Endometrial microvascular endothelial cells (primary cell): ENCODE data around the gene CP. TPM values are rescaled to one million over a fixed set of nuclear protein-coding genes. Genes with fewer than 3 reads are reported as not detected.
"Not testable (repeated sequence)": the region's sequence is repeated elsewhere in the genome, so short reads cannot be mapped to it uniquely, and the experiment has no call there.

ENCODE experiments used
- in situ Hi-C: cut with HindIII; loops from 2 replicates; pipeline ENCODE4 v1.10.0; 2017; ENCODE audit warnings: low sequenced_read_pairs, low pct_unique_long_range_greater_than_20kb; ENCODE audit errors: inconsistent ontology term
- total RNA-seq: library from RNA; depleted of rRNA; stranded (reverse); fragments of >200 nt; gene quantifications from one replicate; pipeline ENCODE4 v1.2.3, GENCODE V29; 2015; ENCODE audit errors: inconsistent ontology term

CP gene
- total RNA-seq, 1 donor from 2014 or later: not detected

GRCh38 chr3:149196805-149197592 is 24.6 kb downstream of the CP start:
- in situ Hi-C loops: not testable (repeated sequence)

DNA sequence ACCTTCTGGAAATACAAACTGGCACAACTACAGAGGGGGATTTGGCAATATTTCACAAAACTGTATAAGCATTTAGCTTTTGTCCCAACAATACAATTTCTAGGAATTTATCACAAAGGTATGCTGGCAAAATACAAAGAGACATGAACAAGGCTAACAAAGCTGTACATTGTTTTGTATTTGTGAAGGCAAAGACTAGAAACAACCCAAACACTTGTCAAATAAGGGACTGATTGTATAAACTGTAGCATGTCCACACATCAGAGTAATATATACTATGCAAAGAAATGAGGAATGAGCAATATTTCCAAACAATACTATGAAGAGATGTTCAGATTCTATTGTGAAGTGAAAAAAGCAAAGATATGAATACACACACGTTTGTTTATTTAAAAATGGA is 26.4 kb downstream of the CP start:
- in situ Hi-C loops: no loop called here

- in situ Hi-C loops: no loop called here
Measured at GRCh38 chr3:149188494-149188893, 33.1 kb downstream of the CP start.

- in situ Hi-C loops: no loop called here
Measured at GRCh38 chr3:149186721-149187120, 34.9 kb downstream of the CP start.

DNA sequence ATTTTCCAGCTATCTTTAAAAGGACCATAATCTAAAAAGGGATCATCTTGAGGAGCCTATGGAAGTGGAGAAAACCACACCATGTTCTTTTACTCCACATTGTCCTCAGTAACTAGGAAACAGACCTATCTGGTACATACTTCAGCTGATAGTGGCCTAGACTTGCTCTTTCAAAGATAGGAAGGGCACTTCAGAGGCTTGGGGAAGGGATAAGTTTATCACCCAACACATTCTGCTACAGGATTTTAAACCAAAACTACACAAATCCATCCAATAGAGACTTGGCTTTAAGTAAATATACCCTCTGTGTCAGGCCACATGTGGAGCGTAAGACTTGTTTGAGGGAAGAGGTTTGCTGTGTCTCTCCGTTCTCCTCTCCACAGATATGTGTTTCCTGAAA is 35.4 kb downstream of the CP start:
- in situ Hi-C loops: no loop called here

GRCh38 chr3:149181182-149181581 is 40.4 kb downstream of the CP start:
- in situ Hi-C loops: no loop called here

DNA sequence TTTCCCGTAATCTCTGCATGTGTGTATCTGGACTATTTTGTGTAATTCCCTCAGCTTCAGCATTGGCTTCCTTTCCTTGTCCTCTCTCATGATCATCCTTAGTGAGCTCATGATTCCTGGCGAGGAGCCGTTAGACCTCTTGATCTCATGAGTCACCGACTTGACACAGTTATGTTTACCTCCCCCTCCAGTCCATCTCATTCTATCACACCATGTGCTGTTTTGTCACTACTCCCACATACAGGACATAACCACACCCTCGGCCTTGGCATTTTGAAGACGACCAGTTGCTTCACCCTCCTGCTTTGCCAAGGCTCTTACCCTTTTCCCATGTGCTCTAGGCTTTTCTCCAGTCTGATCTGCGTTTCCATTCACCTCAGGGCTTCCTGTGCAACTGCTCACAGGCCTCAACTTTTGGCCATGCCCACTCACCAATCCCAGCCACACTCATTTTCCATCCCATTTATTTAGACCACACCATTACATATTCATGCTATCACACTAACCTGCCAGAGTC is 41.5 kb downstream of the CP start:
- in situ Hi-C loops: no loop called here

DNA sequence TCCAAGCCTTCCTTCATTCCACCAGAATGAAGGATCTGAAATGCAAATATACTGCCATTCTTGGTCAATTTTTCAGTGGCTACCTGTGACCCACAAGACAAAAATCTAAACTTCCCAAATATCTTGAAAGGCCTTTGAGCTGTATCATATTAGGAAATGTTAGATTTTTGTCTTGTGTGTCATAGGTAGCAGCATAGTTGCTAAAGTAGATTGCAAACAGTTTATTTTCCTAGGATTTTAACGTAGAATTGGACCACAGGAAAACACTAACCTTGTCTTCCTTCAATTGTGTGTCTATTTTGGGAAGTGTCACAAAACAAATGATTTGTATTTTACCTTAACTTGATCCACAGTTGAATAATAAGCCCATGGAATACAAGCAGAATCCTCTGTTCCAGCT is 42.4 kb downstream of the CP start:
- in situ Hi-C loops: no loop called here

DNA sequence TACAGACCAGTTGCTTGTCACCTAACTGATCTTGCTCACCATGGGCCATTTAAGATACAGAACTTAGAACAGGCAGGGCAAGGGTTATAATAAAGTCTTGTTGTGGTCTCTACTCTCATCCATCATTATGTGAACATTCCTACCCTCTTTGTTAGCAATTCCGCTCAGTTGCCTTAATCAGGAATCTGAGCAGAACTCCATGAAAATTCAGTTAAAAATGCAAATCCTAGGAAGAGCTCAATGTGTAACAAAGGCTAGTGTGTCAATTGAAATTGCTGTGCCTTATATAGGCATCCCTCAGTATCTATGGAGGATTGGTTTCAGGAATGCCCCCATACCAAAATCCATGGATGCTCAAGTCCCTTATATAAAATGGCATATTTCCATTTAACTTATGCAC is 44.5 kb downstream of the CP start:
- in situ Hi-C loops: no loop called here

DNA sequence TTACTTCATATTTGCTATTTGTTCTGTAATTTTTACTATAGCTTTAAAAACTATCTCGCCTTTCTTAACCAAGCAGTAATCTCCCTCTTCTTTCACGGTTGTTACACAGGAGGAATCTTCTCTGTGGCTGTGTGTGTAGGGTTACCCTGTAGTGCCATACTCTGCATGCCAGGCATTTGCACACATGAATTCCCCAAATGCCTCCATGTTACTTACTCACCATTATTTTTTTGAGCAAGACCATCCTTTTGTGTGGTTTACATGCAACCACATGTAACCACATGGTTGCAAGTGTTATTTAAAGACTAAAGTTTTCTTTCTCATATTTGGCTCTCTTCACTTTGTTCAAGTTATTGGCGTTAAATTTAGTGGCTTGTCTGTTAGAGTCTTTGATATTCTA is 46.7 kb downstream of the CP start:
- in situ Hi-C loops: no loop called here

GRCh38 chr3:149170672-149171071 is 51.0 kb downstream of the CP start:
- in situ Hi-C loops: no loop called here

DNA sequence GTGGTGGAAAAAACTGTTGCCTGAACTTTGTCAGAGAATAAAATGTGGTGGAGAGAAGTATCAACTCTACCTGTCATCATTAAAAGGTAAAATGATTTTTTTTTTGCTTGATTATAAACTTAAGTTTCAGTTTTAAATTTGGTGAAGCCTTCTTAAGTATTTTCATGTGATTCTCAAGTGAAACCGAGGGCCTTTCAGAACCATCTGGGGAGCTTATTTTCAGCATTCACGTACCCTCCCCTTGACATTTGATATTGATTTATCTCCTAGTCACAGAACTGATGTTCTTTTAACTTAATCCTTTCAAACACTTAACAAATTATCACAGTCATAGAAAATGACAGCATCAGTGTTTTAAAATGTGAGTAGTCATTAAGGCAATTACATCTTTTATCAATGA is 53.7 kb downstream of the CP start:
- in situ Hi-C loops: no loop called here

DNA sequence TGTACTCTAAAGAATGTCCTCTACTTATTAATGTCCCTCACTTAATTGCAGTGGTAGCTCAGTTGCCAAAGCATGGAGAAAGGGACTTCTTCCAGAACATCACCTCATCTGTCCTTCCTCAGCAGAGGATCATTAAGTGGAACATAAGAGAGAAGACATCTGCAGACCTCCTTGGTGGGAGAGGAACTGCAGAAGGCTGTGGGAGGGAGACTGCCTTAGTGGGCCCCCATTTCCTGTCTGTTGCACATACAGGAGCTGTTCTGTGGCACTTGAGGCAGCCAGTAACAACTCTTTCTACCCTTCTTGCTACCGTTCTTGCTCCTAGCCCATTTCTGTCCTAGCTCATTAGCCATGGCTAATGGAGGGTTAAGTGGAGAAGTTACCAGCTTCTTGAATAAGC is 58.6 kb downstream of the CP start:
- in situ Hi-C loops: no loop called here

DNA sequence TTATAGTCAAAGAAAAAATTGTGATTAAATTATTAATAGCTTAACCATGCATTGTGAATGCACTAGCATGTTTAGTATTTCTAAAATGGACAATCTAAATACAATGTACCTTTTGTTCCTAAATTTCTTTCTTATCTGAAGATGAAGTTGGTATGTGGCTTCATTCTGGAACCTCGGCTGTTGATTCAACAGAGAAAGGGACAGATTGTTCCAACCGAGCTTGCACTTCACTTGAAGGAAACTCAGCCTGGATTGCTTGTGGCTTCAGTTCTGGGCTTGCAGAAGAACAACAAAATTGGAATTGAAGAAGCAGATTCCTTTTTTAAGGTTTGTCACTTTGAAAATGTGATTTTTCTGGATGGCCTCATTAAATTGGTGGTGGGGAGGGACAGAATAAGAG is 59.6 kb downstream of the CP start:
- in situ Hi-C loops: no loop called here

- in situ Hi-C loops: no loop called here
Measured at GRCh38 chr3:149160754-149161300, 60.8 kb downstream of the CP start.

DNA sequence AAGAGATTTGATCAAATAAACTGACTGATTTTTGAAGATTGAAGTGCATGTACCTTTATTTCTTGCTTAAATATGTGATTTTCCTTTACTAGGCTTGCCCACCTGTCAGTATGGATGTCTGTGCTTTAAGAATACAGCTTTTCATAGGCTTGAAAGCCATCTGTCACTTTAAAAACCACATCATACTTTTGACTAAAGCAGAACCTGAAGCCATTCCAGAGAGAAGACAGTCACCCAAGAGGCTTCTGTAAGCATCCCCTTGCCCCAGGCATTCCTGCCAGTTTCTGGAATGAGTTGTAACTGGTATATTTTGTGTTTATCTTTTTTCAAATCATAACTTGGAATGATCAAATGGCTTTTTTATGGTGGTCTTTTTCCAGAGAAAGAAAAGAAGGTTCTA is 68.2 kb downstream of the CP start:
- in situ Hi-C loops: no loop called here

- in situ Hi-C loops: no loop called here
Measured at GRCh38 chr3:149152420-149152819, 69.2 kb downstream of the CP start.

DNA sequence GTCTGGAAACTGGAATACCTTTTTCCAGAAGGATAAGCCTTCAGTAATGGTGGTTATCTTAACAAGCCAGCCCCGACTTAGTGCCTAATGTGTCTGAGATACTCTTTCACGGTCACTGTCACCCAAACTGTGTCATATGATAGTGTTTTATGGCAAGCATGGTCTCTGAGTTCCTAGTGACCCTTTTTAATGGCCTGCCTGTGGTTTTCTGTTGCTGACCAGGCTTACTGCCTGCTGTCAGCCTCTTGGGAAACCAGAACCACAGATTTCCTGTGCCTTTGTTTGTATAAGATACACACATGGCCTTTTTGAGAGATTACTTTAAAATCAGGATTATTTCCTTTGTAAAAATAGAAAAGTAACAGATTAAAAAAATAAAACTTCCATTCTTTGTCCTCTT is 69.8 kb downstream of the CP start:
- in situ Hi-C loops: no loop called here

- in situ Hi-C loops: no loop called here
Measured at GRCh38 chr3:149150436-149150835, 71.2 kb downstream of the CP start.

DNA sequence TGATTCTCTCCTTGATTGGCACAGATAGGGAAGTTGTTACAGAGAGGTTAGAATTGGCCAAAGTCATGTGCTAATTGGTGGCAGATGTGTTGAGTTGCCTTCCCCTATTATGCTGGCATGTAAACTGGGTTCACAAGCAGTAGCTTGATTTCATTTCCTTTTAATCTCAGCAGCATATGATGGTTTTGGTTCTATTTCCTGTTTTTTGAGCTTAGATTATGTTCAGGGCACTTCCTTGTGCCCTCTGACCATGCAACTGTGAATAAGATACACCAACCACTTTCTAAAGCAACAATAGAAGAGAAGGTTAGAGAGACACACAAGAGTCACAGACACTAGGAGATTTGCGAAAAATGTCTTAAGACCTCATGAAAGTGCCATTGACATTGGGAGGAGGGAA is 75.7 kb downstream of the CP start:
- in situ Hi-C loops: no loop called here

DNA sequence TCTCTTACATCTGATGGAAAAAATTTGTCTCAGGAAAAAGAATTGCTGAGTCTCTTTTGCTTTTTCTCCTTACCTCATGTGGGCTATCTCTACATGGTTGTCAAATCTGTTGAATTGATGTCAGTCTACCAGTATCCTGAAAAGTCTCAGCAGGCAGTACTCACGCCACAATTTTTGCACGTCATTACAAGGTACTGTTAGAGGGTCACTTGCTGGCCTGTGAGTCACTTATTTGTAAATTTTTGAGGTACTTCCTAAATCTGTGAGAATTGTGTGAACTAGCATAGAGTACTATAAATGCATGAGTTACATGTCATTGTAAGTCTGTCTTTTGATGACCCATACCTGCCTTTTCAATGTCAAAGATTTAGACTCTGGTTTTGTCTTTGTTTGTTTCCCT is 76.3 kb downstream of the CP start:
- in situ Hi-C loops: no loop called here
